GM13976 (cell line): ENCODE measurements around the gene SDC4.

Experiments
- DNase-seq: peaks from one replicate; pipeline ENCODE4 v3.0.0; 2012; ENCODE audit warnings: low spot score
- in situ Hi-C: fragments of 300-500 bp; cut with MboI; formaldehyde crosslinking; loops from one replicate; pipeline ENCODE4 v1.12.0; 2022; ENCODE audit warnings: low sequenced_read_pairs, mixed read lengths, inconsistent platforms; ENCODE audit not compliant: unreplicated experiment
- TF ChIP-seq, protein P1 (sequence below): IDR thresholded peaks from 2 replicates; pipeline ENCODE4 v1.5.1; 2012; ENCODE audit warnings: borderline replicate concordance, mild to moderate bottlenecking; ENCODE audit not compliant: insufficient read depth; ENCODE audit errors: extremely low read depth, missing control alignments, control extremely low read depth

The SDC4 gene

DNA sequence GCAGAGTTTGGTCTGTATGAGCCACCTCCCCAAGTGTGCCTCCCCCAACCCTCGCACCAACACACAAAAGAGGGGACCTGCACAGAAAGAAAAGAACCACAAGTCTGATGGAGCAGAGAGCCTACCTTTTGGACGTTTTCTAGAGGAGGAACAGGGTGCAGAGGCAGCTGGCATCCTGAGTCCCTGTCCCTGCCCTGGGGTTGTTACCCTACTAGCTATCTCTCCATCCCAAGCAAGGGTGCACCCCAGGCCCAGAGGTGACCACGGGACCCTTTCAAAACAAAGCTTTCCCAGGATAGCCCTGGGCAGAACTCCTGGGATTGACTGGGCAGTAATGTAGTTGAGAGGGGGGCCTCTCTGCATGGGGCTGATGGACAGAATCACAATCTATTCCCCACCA lies 30.4 kb downstream of the SDC4 start:
- no peak for DNase-seq
- in situ Hi-C loops = no loop called here
- TF ChIP-seq, protein P1, sequence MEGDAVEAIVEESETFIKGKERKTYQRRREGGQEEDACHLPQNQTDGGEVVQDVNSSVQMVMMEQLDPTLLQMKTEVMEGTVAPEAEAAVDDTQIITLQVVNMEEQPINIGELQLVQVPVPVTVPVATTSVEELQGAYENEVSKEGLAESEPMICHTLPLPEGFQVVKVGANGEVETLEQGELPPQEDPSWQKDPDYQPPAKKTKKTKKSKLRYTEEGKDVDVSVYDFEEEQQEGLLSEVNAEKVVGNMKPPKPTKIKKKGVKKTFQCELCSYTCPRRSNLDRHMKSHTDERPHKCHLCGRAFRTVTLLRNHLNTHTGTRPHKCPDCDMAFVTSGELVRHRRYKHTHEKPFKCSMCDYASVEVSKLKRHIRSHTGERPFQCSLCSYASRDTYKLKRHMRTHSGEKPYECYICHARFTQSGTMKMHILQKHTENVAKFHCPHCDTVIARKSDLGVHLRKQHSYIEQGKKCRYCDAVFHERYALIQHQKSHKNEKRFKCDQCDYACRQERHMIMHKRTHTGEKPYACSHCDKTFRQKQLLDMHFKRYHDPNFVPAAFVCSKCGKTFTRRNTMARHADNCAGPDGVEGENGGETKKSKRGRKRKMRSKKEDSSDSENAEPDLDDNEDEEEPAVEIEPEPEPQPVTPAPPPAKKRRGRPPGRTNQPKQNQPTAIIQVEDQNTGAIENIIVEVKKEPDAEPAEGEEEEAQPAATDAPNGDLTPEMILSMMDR = no peak

DNA sequence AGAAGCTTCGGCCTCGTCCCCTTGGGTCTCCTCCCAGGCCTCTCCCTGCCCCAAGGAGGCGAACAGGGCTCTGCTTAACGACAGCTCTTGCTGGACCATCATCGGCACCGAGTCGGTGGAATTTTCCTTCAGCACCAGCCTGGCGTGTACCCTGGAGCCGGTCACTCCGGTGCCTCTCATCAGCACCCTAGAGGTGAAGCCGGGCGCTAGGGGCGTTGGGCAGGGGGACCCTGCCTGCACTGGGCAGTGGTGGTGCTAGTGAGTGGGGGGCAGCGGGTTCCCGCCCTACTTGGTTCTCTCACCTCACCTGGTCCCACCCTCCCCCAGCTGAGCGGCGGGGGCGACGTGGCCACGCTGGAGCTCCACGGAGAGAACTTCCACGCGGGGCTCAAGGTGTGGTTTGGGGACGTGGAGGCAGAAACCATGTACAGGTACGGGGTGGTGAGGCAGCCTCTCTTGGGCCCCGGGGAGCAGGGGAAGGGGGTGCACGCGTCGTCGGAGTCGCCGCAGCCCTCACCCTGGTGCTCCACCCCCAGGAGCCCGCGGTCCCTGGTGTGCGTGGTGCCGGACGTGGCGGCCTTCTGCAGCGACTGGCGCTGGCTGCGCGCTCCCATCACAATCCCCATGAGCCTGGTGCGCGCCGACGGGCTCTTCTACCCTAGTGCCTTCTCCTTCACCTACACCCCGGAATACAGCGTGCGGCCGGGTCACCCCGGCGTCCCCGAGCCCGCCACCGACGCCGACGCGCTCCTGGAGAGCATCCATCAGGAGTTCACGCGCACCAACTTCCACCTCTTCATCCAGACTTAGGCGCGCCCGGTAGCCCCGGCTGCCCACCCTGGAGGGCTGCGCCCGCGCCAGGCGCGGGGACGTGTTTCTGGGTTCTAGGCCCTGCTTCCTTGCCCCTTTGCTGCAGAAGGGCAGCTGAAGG lies 31.8 kb downstream of the SDC4 start:
- in situ Hi-C loops = no loop called here
- no peak for DNase-seq
- TF ChIP-seq, protein P1 = no peak

DNA sequence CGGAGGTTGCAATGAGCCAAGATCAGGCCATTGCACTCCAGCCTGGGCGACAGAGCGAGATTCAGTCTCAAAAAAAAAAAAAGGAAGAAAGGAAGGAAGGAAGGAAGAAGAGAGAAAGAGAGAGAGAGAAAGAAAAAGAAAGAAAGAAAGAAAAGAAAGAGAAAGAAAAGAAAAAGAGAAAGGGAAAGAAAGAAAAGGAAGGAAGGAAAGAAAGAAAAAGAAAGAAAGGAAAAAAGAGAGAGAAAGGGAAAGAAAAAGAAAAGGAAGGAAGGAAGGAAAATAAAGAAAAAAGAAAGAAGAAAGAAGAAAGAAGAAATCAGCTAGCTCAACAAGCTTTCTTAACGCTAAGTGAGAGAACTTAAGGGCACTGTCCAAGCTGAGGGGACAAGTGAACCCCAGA lies 32.6 kb downstream of the SDC4 start:
- TF ChIP-seq, protein P1 = no peak
- no peak for DNase-seq
- in situ Hi-C loops = no loop called here

DNA sequence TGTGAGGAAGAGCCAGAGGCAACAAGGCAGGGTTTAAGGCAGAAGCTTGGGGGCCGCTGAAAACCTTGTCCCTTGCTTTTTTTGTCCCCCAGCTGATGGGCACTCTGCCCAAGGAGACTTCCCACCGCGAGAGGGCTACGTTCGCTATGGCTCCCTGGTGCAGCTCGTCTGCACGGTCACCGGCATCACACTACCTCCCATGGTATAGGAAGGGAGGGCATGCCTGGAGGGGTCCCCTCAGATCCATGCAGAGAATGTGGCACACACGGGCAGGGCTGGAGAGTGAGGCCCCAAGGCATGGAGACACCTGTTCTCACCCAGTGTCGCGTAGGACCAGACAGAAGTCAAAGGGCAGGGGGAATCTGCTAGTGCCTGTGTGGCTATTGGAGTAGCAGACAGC lies 34.3 kb downstream of the SDC4 start:
- TF ChIP-seq, protein P1 = no peak
- in situ Hi-C loops = no loop called here
- DNase-seq = no peak

DNA sequence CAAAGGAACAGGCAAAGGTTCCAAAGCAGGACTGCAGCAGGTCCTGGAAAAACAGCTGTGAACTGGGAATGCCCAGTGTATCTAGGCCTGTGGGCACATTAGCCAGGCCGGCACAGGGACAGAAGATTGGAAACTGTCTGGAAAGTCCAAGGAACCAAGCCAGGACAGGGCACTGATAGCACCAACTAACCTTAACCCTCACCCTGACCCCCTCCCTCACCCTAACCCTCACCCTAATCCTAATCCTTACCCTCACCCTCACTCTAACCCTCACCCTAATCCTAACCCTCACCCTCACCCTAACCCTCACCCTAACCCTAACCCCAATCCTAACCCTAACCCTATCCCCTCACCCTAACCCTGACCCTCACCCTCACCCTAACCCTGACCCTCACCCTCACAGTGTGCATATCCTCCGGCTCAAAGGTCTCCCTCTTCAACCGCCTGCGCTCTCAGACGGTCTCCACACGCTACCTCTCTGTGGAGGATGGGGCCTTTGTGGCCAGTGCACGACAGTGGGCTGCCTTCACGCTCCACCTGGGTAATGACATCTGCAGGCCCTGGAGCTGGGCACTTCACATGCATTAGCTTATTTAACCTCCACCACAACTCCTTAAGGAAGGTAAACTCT lies 35.0 kb downstream of the SDC4 start:
- TF ChIP-seq, protein P1 = no peak
- DNase-seq = no peak
- in situ Hi-C loops = no loop called here

DNA sequence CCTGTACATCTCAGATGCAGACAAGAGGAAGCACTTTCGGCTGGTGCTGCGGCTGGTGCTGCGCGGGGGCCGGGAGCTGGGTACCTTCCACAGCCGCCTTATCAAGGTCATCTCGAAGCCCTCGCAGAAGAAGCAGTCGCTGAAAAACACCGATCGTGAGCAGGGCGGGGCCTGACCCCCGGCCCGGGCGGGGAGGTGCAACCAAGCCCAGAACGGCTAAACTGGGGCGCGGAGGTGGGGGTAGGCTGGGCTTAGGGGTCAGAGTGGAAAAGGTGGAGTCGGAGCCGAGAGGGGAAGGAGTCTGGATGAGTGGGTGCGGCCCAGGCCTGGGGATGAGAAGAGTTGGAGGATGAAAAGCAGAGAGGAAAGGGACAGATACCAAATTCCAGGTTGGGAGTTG lies 36.0 kb downstream of the SDC4 start:
- TF ChIP-seq, protein P1 = no peak
- in situ Hi-C loops = no loop called here
- DNase-seq = no peak
